ACHN (cell line): ENCODE data around the gene IL2RG.

Experiments
- DNase-seq: peaks from one replicate; pipeline ENCODE4 v3.0.0-alpha.2; 2015
- in situ Hi-C: cut with HindIII; loops from 2 replicates; pipeline ENCODE4 v1.10.0; 2017; ENCODE audit warnings: low sequenced_read_pairs, low pct_ligation_motif_present, low pct_unique_long_range_greater_than_20kb

The IL2RG gene

DNA sequence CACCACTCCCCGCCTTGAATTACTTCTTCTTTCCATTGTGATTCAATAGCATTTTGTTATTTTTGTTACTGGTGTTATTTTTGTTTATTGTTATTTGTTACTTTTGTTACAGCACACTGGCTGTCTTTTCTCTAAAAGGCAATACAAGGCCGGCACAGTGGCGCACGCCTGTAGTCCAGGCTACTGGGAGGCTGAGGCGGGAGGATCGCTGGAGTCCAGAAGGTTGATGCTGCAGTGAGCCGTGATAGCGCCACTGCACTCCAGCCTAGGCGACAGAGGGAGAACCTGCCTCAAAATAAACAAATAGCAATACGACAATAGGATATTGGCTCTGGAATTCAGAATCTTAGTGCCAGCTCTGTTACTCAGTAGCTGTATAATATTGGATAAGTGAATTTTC, 6.0 kb upstream of the IL2RG start:
- in situ Hi-C loops, result no loop called here
- no peak for DNase-seq

- no peak for DNase-seq
- in situ Hi-C loops, result no loop called here
These were observed 599 bp upstream of the IL2RG start for GRCh38 chrX:71111921-71112431.

DNA sequence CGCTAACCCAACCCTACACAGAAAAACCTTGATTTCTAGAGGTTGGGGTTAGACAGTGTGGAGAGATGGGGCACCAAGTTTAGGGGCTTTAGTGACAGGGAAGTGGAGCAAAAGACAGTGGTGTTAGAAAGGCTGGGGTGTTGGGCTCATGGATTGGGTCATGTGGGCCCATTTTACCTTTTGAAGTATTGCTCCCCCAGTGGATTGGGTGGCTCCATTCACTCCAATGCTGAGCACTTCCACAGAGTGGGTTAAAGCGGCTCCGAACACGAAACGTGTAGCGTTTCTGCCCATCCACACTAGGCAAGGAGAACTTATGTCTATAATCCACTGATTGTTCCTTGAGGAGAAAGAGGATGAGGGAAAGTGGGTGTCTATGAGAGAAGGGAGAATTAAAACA, 2.3 kb downstream of the IL2RG start:
- no peak for DNase-seq
- in situ Hi-C loops, result no loop called here

- in situ Hi-C loops, result no loop called here
- DNase-seq, result no peak
These were observed 3.5 kb downstream of the IL2RG start for GRCh38 chrX:71107762-71108360.

GRCh38 chrX:71107245-71107644, 4.1 kb downstream of the IL2RG start:
- in situ Hi-C loops, result no loop called here
- DNase-seq, result no peak

DNA sequence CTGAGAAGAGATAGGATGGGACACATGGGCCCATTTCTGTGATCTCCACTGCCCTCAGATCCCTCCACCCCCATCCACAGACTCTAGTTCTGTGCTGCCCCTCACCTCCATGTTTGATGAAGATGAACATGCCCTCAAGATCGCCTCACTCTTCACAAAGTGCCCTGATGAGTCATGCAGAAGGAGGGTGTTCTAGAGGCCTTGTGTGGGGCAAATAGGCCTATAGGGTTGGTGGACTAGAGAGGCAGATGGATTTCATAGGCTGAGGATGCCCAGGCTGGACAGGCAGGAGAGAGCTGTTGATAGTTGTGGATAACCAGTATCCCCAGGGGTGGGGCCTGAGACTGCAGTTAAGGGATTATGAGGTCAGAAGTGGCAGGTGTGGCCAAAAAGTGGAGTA, 5.0 kb downstream of the IL2RG start, which contains the start of gene CXorf65:
Gene CXorf65 (minus strand): TSS at position 314 of the 400 bp plus-strand sequence. CDS start 184 bp downstream, at position 130.
- in situ Hi-C loops, result no loop called here
- no peak for DNase-seq

GRCh38 chrX:71105628-71106027, 5.7 kb downstream of the IL2RG start:
- DNase-seq, result no peak
- in situ Hi-C loops, result no loop called here

DNA sequence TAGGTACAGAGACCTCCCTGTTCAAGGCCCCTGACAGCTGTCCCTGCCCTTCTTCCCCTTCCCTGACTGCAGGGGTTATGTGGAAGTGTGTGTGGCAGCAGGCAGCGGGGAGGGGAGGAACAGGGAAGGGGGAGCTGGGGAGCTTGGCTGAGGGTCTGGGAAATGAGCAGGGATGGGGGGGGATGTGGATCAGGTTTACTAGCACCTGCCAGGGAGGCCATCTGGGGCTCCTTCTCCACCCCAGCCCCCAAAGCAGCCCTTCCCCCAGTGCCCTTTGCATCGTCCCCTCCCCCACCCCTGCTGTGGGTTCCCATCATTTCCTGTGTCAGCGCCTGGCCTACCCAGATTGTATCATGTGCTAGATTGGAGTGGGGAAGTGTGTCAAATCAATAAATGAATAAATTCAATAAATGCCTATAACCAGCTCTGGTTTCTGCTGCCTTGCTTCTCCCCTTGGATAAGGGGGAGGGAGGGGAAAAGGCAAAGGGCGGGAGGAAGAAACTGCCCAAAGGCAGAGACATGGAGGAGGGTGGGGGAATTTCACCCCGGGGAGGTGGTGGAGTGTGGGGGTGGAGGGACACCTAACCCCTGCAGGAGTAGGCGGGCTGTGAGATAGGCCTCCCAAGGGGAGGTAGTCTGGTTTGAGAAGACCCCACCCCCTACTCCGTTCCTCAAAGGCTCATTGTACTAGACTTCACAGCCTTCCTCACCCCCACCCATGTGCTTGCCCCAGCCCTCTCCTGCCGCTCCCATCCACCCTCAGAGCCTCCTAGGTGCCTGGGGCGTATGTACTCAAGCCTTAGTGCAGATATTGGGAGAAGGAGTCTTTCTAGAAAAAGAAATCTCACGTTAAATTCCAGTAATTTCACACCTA, 8.0 kb downstream of the IL2RG start:
- no peak for DNase-seq
- in situ Hi-C loops, result no loop called here

GRCh38 chrX:71102292-71102691, 9.1 kb downstream of the IL2RG start:
- DNase-seq, result no peak
- in situ Hi-C loops, result no loop called here

- in situ Hi-C loops, result no loop called here
- no peak for DNase-seq
These were observed 10.5 kb downstream of the IL2RG start for GRCh38 chrX:71100581-71101505.

- DNase-seq, result no peak
- in situ Hi-C loops, result no loop called here
These were observed 11.6 kb downstream of the IL2RG start for GRCh38 chrX:71099736-71100135.

DNA sequence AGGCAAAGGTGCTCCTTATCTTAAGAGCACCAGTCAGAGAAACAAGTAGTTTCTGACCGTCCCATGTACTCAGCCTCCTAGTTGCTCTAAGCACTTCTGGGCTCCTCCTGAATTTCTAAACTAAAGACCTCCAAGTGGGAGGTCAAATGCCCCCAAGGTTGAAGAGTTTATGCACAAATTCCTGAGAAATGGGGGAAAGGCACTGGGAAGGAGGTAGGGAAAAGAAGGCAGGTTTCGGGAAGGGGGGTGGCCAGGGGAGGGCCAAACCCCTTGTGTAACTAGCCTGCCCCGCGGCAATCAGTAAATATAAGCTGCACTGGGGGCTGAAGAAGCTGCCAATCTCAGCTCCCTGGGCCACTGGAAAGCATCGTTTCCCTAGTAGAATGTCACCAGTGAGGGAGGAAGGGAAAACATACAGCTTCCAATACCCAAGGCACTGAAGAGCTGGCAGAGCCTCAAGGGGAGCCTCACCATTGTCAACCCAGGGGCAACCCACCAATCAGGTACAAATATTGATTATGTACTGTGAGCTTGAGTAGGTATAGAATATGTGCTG, 12.3 kb downstream of the IL2RG start:
- DNase-seq, result no peak
- in situ Hi-C loops, result no loop called here

GRCh38 chrX:71098302-71098701, 13.1 kb downstream of the IL2RG start:
- in situ Hi-C loops, result no loop called here
- peak; percentile 44 for DNase-seq

GRCh38 chrX:71096760-71097032, 14.7 kb downstream of the IL2RG start:
- DNase-seq, result no peak
- in situ Hi-C loops, result no loop called here

- in situ Hi-C loops, result no loop called here
- no peak for DNase-seq
These were observed 15.2 kb downstream of the IL2RG start for GRCh38 chrX:71095981-71096759.

- DNase-seq, result peak; percentile 77
These were observed 15.8 kb downstream of the IL2RG start, which contains the start of gene FOXO4 for GRCh38 chrX:71095555-71095980. FOXO4 (plus strand) TSS chrX:71095851; CDS start chrX:71096529, 678 bp downstream.

DNA sequence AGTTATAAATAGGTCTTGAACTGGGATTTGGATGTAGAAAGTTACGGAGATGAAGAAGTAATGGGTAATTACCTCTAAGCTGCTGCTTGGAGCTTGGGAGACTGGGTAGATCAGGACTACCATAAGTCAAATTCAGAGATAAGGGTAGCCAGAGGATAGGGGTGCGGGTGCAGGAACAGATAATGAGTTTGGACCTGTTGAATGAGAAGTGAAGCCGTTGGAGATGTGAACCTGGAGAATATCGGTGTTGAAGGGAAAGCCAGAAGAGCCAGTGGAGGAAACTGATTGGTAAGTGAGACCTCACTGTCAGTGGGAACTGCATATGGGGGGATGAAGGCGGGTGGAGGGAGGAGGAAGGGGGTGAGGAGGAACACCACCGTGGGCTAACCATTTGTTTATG, 16.3 kb downstream of the IL2RG start:
- in situ Hi-C loops, result no loop called here
- no peak for DNase-seq

More at GRCh38 chrX:71095555-71095980, 15.8 kb downstream of the IL2RG start, which contains the start of gene FOXO4:
- in situ Hi-C loops, result no loop called here

DNA sequence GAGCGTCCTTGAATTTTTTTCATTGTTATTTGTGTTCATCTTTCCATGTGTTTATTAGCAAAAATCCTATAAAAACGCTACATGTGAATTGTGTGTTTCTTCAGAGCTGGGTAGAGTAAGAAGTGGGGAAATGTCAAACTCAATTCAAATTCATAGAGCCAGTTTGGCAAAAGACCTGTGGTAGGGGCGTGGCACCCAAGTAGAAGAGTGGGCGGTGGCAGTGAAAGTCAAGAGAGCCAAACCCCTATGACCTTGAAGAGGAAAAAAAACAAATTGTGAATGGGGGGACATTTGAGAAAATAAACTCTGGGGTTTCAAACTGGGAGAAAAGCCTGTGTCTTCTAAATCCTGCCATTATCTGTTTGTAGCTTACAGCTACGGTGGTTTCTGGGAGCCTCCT, 20.1 kb downstream of the IL2RG start:
- in situ Hi-C loops, result no loop called here
- DNase-seq, result no peak
